WTC11 (cell line): ENCODE measurements around the gene GRIA4. TPM values are rescaled to one million over a fixed set of nuclear protein-coding genes. Genes with fewer than 3 reads are reported as not detected.
A peak's percentile ranks its signal among the peaks of the same experiment; 100 is the strongest.

Experiments used
- ATF2 ChIP-seq: sonication (generic); formaldehyde crosslinking; IDR thresholded peaks from 2 replicates; pipeline ENCODE4 v1.8.1; 2022; ENCODE audit warnings: low read depth, missing genetic modification reagents, borderline replicate concordance
- CREB1 ChIP-seq: sonication (generic); formaldehyde crosslinking; IDR thresholded peaks from 2 replicates; pipeline ENCODE4 v1.8.0; 2023; ENCODE audit warnings: mild to moderate bottlenecking, missing genetic modification reagents
- ELF4 ChIP-seq: sonication (generic); formaldehyde crosslinking; IDR thresholded peaks from 2 replicates; pipeline ENCODE4 v1.8.1; 2022; ENCODE audit warnings: low read depth, mild to moderate bottlenecking, moderate library complexity, missing genetic modification reagents
- EMX1 ChIP-seq: fragments of 250-450 bp; sonication (Bioruptor Pico); IDR thresholded peaks from 2 replicates; pipeline ENCODE4 v1.8.0; 2021; ENCODE audit warnings: mild to moderate bottlenecking
- FOXP1 ChIP-seq: sonication (generic); formaldehyde crosslinking; IDR thresholded peaks from 2 replicates; pipeline ENCODE4 v1.8.0; 2022; ENCODE audit warnings: missing genetic modification reagents, mild to moderate bottlenecking, moderate library complexity, borderline replicate concordance
- FOXP4 ChIP-seq: sonication (generic); formaldehyde crosslinking; IDR thresholded peaks from 2 replicates; pipeline ENCODE4 v1.8.0; 2022; ENCODE audit warnings: mild to moderate bottlenecking, missing genetic modification reagents
- GTF2I ChIP-seq: fragments of 250-450 bp; sonication (Bioruptor Pico); conservative IDR thresholded peaks from 2 replicates; pipeline ENCODE4 v1.4.0; 2021; ENCODE audit warnings: mild to moderate bottlenecking
- IRF1 ChIP-seq: sonication (generic); formaldehyde crosslinking; IDR thresholded peaks from 2 replicates; pipeline ENCODE4 v1.8.0; 2023; ENCODE audit warnings: missing genetic modification reagents
- JUN ChIP-seq: sonication (generic); formaldehyde crosslinking; IDR thresholded peaks from 2 replicates; pipeline ENCODE4 v1.8.0; 2023; ENCODE audit warnings: mild to moderate bottlenecking, missing genetic modification reagents
- MXD4 ChIP-seq: fragments of 250-450 bp; sonication (Bioruptor Pico); IDR thresholded peaks from 2 replicates; pipeline ENCODE4 v1.8.0; 2021; ENCODE audit warnings: mild to moderate bottlenecking, moderate library complexity, borderline replicate concordance
- NFE2L1 ChIP-seq: sonication (generic); formaldehyde crosslinking; IDR thresholded peaks from 2 replicates; pipeline ENCODE4 v1.8.1; 2023; ENCODE audit warnings: missing genetic modification reagents
- NR1H2 ChIP-seq: sonication (generic); formaldehyde crosslinking; IDR thresholded peaks from 2 replicates; pipeline ENCODE4 v1.9.0; 2021; ENCODE audit warnings: mild to moderate bottlenecking, moderate library complexity, missing genetic modification reagents
- OVOL2 ChIP-seq: fragments of 250-450 bp; sonication (Bioruptor Pico); IDR thresholded peaks from 2 replicates; pipeline ENCODE4 v1.9.0; 2021; ENCODE audit warnings: mild to moderate bottlenecking, borderline replicate concordance
- PRRX2 ChIP-seq: fragments of 250-450 bp; sonication (Bioruptor Pico); IDR thresholded peaks from 2 replicates; pipeline ENCODE4 v1.8.0; 2021; ENCODE audit warnings: mild to moderate bottlenecking
- SMAD4 ChIP-seq: sonication (generic); formaldehyde crosslinking; IDR thresholded peaks from 2 replicates; pipeline ENCODE4 v1.8.0; 2022; ENCODE audit warnings: mild to moderate bottlenecking, missing genetic modification reagents
- SOX15 ChIP-seq: fragments of 250-450 bp; sonication (Bioruptor Pico); IDR thresholded peaks from 2 replicates; pipeline ENCODE4 v1.9.0; 2021; ENCODE audit warnings: mild to moderate bottlenecking
- SP1 ChIP-seq: sonication (generic); formaldehyde crosslinking; conservative IDR thresholded peaks from 2 replicates; pipeline ENCODE4 v1.8.1; 2022; ENCODE audit warnings: missing genetic modification reagents
- TCF7 ChIP-seq: sonication (generic); formaldehyde crosslinking; IDR thresholded peaks from 2 replicates; pipeline ENCODE4 v1.8.0; 2022; ENCODE audit warnings: mild to moderate bottlenecking, low read depth, missing genetic modification reagents, moderate library complexity
- TP53 ChIP-seq: sonication (generic); formaldehyde crosslinking; IDR thresholded peaks from 2 replicates; pipeline ENCODE4 v1.8.1; 2023; ENCODE audit warnings: mild to moderate bottlenecking, missing genetic modification reagents
- ZNF232 ChIP-seq: sonication (generic); formaldehyde crosslinking; IDR thresholded peaks from 2 replicates; pipeline ENCODE4 v1.8.0; 2022; ENCODE audit warnings: mild to moderate bottlenecking, missing genetic modification reagents
- ZNF416 ChIP-seq: fragments of 250-450 bp; sonication (Bioruptor Pico); IDR thresholded peaks from 2 replicates; pipeline ENCODE4 v1.9.0; 2021; ENCODE audit warnings: mild to moderate bottlenecking, inconsistent platforms
- ZNF423 ChIP-seq: fragments of 250-450 bp; sonication (Bioruptor Pico); IDR thresholded peaks from 2 replicates; pipeline ENCODE4 v2.1.2; 2022; ENCODE audit warnings: mild to moderate bottlenecking, moderate library complexity
- total RNA-seq: library from RNA; stranded (reverse); gene quantifications from 3 replicates; pipeline ENCODE4 v1.2.3, GENCODE V29; 2021
- TF ChIP-seq, protein P1 (sequence below): sonication (generic); formaldehyde crosslinking; conservative IDR thresholded peaks from 2 replicates; pipeline ENCODE4 v1.8.1; 2023; ENCODE audit warnings: mild to moderate bottlenecking, low read depth, missing genetic modification reagents, moderate library complexity
- TF ChIP-seq, protein P2 (sequence below): fragments of 250-450 bp; sonication (Bioruptor Pico); IDR thresholded peaks from 2 replicates; pipeline ENCODE4 v1.9.0; 2021; ENCODE audit warnings: mild to moderate bottlenecking
- TF ChIP-seq, protein P3 (sequence below): sonication (generic); formaldehyde crosslinking; conservative IDR thresholded peaks from 2 replicates; pipeline ENCODE4 v1.8.1; 2022; ENCODE audit warnings: mild to moderate bottlenecking, missing genetic modification reagents
- TF ChIP-seq, protein P4 (sequence below): sonication (generic); formaldehyde crosslinking; IDR thresholded peaks from 2 replicates; pipeline ENCODE4 v1.8.0; 2023; ENCODE audit warnings: mild to moderate bottlenecking, missing genetic modification reagents
- TF ChIP-seq, protein P5 (sequence below): sonication (generic); formaldehyde crosslinking; IDR thresholded peaks from 2 replicates; pipeline ENCODE4 v1.8.0; 2022; ENCODE audit warnings: mild to moderate bottlenecking, missing genetic modification reagents

Gene GRIA4
- total RNA-seq, 1 experiment from 2014 or later, result 11.4 TPM

GRCh38 chr11:106021967-106022794, 412.3 kb downstream of the GRIA4 start, which contains the start of gene MSANTD4 (continued):
- TF ChIP-seq, protein P1, sequence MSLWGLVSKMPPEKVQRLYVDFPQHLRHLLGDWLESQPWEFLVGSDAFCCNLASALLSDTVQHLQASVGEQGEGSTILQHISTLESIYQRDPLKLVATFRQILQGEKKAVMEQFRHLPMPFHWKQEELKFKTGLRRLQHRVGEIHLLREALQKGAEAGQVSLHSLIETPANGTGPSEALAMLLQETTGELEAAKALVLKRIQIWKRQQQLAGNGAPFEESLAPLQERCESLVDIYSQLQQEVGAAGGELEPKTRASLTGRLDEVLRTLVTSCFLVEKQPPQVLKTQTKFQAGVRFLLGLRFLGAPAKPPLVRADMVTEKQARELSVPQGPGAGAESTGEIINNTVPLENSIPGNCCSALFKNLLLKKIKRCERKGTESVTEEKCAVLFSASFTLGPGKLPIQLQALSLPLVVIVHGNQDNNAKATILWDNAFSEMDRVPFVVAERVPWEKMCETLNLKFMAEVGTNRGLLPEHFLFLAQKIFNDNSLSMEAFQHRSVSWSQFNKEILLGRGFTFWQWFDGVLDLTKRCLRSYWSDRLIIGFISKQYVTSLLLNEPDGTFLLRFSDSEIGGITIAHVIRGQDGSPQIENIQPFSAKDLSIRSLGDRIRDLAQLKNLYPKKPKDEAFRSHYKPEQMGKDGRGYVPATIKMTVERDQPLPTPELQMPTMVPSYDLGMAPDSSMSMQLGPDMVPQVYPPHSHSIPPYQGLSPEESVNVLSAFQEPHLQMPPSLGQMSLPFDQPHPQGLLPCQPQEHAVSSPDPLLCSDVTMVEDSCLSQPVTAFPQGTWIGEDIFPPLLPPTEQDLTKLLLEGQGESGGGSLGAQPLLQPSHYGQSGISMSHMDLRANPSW (CRISPR knock-in tag), result 0 out of 2 replicates have a peak, but pooled peaks have one; percentile 36
- TF ChIP-seq SP1 (CRISPR knock-in tag) (peak; percentile 97), ZNF232 (CRISPR knock-in tag) (no peak), PRRX2 (no peak), NR1H2 (no peak), TP53 (CRISPR knock-in tag) (peak; percentile 48; the same call in 1 of the 2 replicates), IRF1 (CRISPR knock-in tag) (no peak), TCF7 (no peak), JUN (CRISPR knock-in tag) (no peak), ZNF423 (no peak), ATF2 (no peak), SMAD4 (no peak), MXD4 (CRISPR knock-in tag) (no peak), EMX1 (CRISPR knock-in tag) (no peak), NFE2L1 (CRISPR knock-in tag) (no peak), GTF2I (CRISPR knock-in tag) (no peak), OVOL2 (CRISPR knock-in tag) (no peak), FOXP1 (CRISPR knock-in tag) (no peak), SOX15 (CRISPR knock-in tag) (no peak), ELF4 (CRISPR knock-in tag) (no peak), ZNF416 (CRISPR knock-in tag) (no peak), FOXP4 (CRISPR knock-in tag) (no peak; the same call in 1 of the 2 replicates), CREB1 (CRISPR knock-in tag) (no peak)
- TF ChIP-seq, protein P2, sequence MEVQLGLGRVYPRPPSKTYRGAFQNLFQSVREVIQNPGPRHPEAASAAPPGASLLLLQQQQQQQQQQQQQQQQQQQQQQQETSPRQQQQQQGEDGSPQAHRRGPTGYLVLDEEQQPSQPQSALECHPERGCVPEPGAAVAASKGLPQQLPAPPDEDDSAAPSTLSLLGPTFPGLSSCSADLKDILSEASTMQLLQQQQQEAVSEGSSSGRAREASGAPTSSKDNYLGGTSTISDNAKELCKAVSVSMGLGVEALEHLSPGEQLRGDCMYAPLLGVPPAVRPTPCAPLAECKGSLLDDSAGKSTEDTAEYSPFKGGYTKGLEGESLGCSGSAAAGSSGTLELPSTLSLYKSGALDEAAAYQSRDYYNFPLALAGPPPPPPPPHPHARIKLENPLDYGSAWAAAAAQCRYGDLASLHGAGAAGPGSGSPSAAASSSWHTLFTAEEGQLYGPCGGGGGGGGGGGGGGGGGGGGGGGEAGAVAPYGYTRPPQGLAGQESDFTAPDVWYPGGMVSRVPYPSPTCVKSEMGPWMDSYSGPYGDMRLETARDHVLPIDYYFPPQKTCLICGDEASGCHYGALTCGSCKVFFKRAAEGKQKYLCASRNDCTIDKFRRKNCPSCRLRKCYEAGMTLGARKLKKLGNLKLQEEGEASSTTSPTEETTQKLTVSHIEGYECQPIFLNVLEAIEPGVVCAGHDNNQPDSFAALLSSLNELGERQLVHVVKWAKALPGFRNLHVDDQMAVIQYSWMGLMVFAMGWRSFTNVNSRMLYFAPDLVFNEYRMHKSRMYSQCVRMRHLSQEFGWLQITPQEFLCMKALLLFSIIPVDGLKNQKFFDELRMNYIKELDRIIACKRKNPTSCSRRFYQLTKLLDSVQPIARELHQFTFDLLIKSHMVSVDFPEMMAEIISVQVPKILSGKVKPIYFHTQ, result no peak
- TF ChIP-seq, protein P3, sequence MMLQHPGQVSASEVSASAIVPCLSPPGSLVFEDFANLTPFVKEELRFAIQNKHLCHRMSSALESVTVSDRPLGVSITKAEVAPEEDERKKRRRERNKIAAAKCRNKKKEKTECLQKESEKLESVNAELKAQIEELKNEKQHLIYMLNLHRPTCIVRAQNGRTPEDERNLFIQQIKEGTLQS, result no peak
- TF ChIP-seq, protein P4, sequence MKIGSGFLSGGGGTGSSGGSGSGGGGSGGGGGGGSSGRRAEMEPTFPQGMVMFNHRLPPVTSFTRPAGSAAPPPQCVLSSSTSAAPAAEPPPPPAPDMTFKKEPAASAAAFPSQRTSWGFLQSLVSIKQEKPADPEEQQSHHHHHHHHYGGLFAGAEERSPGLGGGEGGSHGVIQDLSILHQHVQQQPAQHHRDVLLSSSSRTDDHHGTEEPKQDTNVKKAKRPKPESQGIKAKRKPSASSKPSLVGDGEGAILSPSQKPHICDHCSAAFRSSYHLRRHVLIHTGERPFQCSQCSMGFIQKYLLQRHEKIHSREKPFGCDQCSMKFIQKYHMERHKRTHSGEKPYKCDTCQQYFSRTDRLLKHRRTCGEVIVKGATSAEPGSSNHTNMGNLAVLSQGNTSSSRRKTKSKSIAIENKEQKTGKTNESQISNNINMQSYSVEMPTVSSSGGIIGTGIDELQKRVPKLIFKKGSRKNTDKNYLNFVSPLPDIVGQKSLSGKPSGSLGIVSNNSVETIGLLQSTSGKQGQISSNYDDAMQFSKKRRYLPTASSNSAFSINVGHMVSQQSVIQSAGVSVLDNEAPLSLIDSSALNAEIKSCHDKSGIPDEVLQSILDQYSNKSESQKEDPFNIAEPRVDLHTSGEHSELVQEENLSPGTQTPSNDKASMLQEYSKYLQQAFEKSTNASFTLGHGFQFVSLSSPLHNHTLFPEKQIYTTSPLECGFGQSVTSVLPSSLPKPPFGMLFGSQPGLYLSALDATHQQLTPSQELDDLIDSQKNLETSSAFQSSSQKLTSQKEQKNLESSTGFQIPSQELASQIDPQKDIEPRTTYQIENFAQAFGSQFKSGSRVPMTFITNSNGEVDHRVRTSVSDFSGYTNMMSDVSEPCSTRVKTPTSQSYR (CRISPR knock-in tag), result no peak
- TF ChIP-seq, protein P5, sequence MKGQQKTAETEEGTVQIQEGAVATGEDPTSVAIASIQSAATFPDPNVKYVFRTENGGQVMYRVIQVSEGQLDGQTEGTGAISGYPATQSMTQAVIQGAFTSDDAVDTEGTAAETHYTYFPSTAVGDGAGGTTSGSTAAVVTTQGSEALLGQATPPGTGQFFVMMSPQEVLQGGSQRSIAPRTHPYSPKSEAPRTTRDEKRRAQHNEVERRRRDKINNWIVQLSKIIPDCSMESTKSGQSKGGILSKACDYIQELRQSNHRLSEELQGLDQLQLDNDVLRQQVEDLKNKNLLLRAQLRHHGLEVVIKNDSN (CRISPR knock-in tag), result no peak; the same call in 1 of the 2 replicates
